Left ventricle myocardium inferior (tissue), 1 donor: ENCODE results near the gene SYCP2L. TPM values are rescaled to one million over a fixed set of nuclear protein-coding genes. Genes with fewer than 3 reads are reported as not detected.

ENCODE experiments used
- DNase-seq: peaks from one replicate; pipeline ENCODE4 v3.0.0-alpha.2; 2020
- H3K27ac ChIP-seq: fragments of 200-600 bp; replicated peaks from 2 replicates; pipeline ENCODE4 v1.8.0; 2021
- H3K27me3 ChIP-seq: fragments of 200-600 bp; 2 replicates; pipeline ENCODE4 v1.8.0; 2021; ENCODE audit warnings: low read depth
- H3K36me3 ChIP-seq: fragments of 200-600 bp; 2 replicates; pipeline ENCODE4 v1.8.0; 2021
- H3K4me1 ChIP-seq: fragments of 200-600 bp; 2 replicates; pipeline ENCODE4 v1.8.0; 2021
- H3K4me3 ChIP-seq: fragments of 200-600 bp; 2 replicates; pipeline ENCODE4 v1.8.0; 2021; ENCODE audit warnings: mild to moderate bottlenecking, moderate library complexity
- H3K9me3 ChIP-seq: fragments of 200-600 bp; replicated peaks from 2 replicates; pipeline ENCODE4 v1.8.0; 2021
- intact Hi-C: fragments of 100-400 bp; cut with micrococcal nuclease; formaldehyde crosslinking; loops from one replicate; pipeline ENCODE4 v1.11.0; 2022
- total RNA-seq: library from RNA; stranded (reverse); fragmentation: NEBNext Ultra II Directional; extraction: Animal tissue kit (Norgen Biotek cat#: 25700); gene quantifications from one replicate; pipeline ENCODE4 v1.2.1, GENCODE V29; 2021
- TF ChIP-seq, protein P1 (sequence below): fragments of 200-600 bp; IDR thresholded peaks from 2 replicates; pipeline ENCODE4 v1.8.0; 2021; ENCODE audit warnings: antibody characterized with exemption, mild to moderate bottlenecking, borderline replicate concordance
- donor health status: DM: no; HTN: yes; CAD: no; lungs with severe emphysema.

The SYCP2L gene
- total RNA-seq, 1 donor from 2014 or later, result 0.33 TPM

DNA sequence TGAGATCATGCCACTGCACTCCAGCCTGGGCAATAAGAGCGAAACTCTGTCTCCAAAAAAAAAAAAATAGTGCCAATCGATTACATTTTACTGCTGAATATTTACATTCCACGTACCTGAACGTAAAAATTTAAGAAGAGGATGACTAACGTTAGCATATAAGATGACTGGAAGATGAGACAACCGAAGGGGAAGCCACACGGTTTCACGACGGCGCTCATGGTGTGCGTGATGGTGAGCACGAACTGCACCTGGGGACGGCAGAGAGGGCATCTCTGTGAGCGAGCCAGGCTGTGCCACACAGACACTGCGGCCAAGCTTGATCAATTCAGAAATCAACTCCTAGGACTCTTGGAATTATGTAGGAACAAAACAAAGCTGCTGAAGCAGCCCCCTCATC, 102.7 kb downstream of the SYCP2L start:
- H3K4me3 ChIP-seq, result no peak overlapping the region
- intact Hi-C loops, result no loop called here
- TF ChIP-seq, protein P1, sequence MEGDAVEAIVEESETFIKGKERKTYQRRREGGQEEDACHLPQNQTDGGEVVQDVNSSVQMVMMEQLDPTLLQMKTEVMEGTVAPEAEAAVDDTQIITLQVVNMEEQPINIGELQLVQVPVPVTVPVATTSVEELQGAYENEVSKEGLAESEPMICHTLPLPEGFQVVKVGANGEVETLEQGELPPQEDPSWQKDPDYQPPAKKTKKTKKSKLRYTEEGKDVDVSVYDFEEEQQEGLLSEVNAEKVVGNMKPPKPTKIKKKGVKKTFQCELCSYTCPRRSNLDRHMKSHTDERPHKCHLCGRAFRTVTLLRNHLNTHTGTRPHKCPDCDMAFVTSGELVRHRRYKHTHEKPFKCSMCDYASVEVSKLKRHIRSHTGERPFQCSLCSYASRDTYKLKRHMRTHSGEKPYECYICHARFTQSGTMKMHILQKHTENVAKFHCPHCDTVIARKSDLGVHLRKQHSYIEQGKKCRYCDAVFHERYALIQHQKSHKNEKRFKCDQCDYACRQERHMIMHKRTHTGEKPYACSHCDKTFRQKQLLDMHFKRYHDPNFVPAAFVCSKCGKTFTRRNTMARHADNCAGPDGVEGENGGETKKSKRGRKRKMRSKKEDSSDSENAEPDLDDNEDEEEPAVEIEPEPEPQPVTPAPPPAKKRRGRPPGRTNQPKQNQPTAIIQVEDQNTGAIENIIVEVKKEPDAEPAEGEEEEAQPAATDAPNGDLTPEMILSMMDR, result no peak
- H3K27ac ChIP-seq, result no peak overlapping the region
- H3K9me3 ChIP-seq, result peaks cover 6% of the 10 kb centered on the region
- peaks cover 3% of the 10 kb centered on the region for H3K27me3 ChIP-seq
- no peaks in the 10 kb centered on the region for H3K4me1 ChIP-seq
- no peak for DNase-seq
- no peaks in the 10 kb centered on the region for H3K36me3 ChIP-seq

DNA sequence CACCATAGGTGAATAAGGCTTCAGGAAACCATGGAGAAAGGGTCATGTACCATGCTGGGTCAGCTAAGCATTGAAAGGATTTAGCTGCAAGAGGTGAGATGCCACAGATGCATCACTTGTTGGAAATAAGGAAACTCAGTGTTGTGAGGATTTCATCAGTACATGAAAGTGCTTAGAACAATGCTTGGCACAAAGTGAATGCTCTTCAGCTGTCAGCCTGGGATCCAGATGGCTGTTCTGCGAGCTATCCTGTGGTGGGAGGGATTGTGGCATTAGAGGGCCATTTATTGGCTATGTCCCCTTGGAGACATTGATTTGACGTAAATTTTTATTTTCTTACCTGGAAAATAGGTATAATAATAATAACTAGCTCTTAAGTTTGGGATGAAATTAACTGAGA, 104.3 kb downstream of the SYCP2L start:
- H3K4me3 ChIP-seq, result no peak overlapping the region
- no peaks in the 10 kb centered on the region for H3K36me3 ChIP-seq
- intact Hi-C loops, result no loop called here
- no peak overlapping the region for H3K27ac ChIP-seq
- TF ChIP-seq, protein P1, result no peak
- H3K4me1 ChIP-seq, result no peaks in the 10 kb centered on the region
- peaks cover 3% of the 10 kb centered on the region for H3K27me3 ChIP-seq
- DNase-seq, result no peak
- no peaks in the 10 kb centered on the region for H3K9me3 ChIP-seq

DNA sequence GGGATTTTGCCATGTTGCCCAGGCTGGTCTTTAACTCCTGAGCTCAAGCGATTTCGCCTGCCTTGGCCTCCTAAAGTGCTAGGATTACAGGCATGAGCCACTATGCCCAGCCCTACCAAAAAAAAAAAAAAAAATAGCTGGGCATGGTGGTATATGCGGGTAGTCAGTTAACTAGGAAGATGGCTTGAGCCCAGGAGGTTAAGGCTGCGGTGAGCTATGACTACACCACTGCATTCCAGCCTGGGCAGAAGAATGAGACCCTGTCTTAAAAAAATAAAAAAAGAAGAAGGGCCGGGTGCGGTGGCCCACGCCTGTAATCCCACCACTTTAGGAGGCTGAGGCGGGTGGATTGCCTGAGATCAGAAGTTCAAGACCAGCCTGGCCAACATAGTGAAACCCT, 107.0 kb downstream of the SYCP2L start:
- peaks cover under 1% of the 10 kb centered on the region for H3K27me3 ChIP-seq
- no peak for DNase-seq
- intact Hi-C loops, result no loop called here

DNA sequence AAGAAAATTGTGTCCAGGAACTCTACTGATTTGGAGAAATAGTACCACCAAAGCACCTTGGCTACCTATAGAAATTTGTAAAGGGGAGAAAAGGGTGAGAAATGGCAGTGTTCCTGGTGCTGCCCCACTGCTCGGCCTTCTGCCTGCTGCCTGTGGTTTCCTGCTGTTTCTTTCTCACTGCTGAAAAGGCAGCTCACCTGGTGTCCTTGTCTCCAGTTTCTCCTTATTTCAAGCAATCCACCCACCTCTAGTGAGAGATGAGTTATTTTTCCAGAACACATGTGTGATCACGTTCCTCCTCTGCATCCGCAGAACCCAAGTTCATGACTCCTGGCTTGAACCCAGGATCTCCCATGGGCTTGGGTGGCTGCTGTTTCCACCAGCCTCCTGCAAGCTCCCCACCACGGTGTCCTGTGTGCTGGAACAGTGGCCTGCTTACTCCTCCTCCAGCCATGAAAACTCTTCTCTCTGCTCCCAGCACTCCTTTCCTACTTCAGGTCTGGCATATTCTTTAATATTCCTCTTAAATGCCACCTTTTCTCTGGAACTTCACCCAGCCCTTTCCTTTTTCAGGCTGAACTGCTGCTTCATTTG, 108.4 kb downstream of the SYCP2L start:
- DNase-seq, result no peak
- no peaks in the 10 kb centered on the region for H3K36me3 ChIP-seq
- H3K27ac ChIP-seq, result no peak overlapping the region
- H3K27me3 ChIP-seq, result no peaks in the 10 kb centered on the region
- no peaks in the 10 kb centered on the region for H3K4me1 ChIP-seq
- H3K9me3 ChIP-seq, result no peaks in the 10 kb centered on the region
- intact Hi-C loops, result no loop called here
- H3K4me3 ChIP-seq, result no peak overlapping the region
- TF ChIP-seq, protein P1, result no peak

More for the DNA sequence above, 107.0 kb downstream of the SYCP2L start:
- H3K36me3 ChIP-seq, result no peaks in the 10 kb centered on the region
- no peak overlapping the region for H3K27ac ChIP-seq
- no peak overlapping the region for H3K4me3 ChIP-seq
- no peaks in the 10 kb centered on the region for H3K4me1 ChIP-seq
- TF ChIP-seq, protein P1, result no peak
- H3K9me3 ChIP-seq, result no peaks in the 10 kb centered on the region

DNA sequence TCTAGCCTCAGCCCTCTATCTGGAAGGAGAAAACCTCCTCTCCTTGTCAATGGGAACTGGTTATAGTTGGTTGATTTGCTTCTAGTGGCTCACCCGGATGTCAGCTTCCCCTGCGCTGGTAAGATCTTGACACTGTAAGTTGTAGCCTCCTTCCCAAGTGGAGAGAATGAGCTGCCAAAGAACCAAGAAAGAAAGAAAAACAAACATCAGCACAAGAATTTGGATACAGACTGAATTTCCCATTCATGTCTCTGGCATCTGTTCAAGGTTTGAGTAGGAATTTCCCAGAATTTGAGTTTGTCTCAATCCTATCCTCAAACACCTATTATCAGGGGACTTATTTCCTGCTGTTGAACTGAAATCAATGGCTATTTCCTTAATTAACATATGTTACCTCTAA, 113.1 kb downstream of the SYCP2L start:
- Histone ChIP-seq H3K9me3 (no peaks in the 10 kb centered on the region), H3K36me3 (no peaks in the 10 kb centered on the region), H3K27me3 (no peaks in the 10 kb centered on the region), H3K4me3 (no peak overlapping the region), H3K4me1 (no peaks in the 10 kb centered on the region), H3K27ac (peak overlapping the region; percentile 39)
- DNase-seq, result no peak
- intact Hi-C loops, result no loop called here
- TF ChIP-seq, protein P1, result no peak
